NCI-H69 (cell line): ENCODE data around the gene TRDN.
A peak's percentile ranks its signal among the peaks of the same experiment; 100 is the strongest.
"Not testable (repeated sequence)": the region's sequence is repeated elsewhere in the genome, so short reads cannot be mapped to it uniquely, and the experiment has no call there.

Experiments
- DNase-seq: peaks from one replicate; lab custom pipeline; 2025; lab: John Stamatoyannopoulos, UW

Gene TRDN

GRCh38 chr6:123629258-123629941 is 7.3 kb downstream of the TRDN start:
- no peak for DNase-seq

DNA sequence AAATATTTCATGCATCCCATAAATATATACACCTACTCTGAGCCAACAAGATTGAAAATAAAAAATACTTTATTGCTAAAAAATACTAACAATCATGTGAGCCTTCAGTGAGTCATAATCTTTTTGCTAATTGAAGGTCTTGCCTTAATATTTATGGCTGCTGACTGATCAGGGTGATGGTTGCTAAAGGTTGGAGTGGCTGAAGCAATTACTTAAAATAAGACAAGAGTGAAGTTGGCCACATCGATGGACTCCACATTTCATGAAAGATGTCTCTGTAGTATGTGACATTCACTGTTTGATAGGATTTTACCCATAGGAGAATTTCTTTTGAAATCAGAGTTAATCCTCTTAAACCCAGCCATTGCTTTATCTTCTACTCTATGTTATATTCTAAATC is 11.1 kb downstream of the TRDN start:
- no peak for DNase-seq

GRCh38 chr6:123622780-123623179 is 14.0 kb downstream of the TRDN start:
- no peak for DNase-seq

- DNase-seq, result no peak
Measured at GRCh38 chr6:123619156-123619555, 17.6 kb downstream of the TRDN start.

DNA sequence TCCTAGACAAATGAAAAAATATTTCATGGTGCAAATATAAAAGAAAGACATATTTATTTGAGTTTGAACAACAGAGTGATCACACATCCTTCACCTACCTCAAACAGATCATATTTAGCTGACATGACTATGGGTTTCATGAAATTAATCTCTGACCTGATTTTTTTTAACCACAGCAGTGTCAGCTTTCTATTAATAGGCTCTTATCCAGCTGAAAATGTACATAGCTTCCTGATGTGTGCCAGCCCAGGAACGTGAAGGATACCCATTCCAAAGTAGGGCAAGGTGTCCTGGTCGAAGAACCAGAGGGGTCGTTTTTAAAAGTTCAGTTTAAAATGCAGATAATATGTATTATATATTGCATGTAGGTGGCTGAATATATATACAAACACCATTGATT is 19.8 kb downstream of the TRDN start:
- no peak for DNase-seq

DNA sequence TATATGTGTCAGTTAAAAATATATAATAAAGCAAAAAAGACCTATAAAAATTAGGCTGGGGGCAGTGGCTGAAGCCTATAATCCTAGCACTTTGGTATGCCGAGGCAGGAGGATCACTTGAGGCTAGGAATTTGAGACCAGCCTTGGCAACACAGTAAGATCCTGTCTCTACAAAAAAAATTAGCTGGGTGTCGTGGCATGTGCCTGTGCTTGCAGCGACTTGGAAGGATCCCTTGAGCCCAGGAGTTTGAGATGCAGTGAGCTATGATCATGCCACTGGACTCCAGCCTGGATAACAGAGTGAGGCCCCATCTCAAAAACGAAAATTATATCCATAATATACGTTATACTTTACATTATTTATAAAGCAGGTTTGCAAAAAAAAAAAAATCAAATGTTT is 20.7 kb downstream of the TRDN start:
- DNase-seq, result no peak

DNA sequence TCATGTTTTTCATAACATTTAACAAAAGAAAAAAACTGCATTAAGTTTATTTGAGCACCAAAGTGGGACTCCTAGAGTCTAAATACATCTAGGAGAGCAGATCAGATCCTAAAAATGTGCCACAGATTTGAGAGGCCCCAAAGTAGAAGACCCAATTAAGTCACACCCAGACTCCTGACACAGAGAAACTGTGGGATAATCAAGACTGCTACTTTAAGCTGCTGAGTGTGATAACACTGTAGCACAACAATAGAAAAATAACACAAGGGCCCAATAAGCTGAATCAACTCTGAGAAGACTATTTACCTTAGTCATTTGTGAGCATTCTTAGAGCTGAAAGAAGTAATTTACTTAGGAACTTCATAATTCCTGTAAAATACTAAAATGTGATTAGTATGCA is 26.0 kb downstream of the TRDN start:
- no peak for DNase-seq

- DNase-seq, result peak; percentile 78
Measured at GRCh38 chr6:123604067-123604466, 32.7 kb downstream of the TRDN start.

- no peak for DNase-seq
Measured at GRCh38 chr6:123598011-123598410, 38.7 kb downstream of the TRDN start.

DNA sequence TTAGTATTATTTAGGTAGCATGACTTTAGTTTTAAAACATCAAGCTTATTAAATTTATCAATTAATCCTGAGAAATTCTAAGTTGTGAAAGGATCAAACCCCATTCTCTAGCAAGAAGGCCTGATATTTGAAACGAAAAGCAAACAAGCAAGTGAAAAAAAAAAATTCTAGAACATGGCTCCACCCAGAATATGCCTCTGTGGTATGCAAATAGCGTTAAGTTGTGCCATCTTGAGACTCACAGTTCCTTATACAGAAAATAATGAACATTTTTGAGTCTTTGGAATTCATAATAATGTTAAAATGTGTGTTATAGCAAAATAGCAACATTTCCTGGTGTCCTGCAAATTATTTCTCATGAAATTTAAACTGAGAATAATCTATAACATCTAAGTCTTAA is 42.0 kb downstream of the TRDN start:
- DNase-seq, result no peak

GRCh38 chr6:123592426-123592825 is 44.3 kb downstream of the TRDN start:
- DNase-seq, result no peak

DNA sequence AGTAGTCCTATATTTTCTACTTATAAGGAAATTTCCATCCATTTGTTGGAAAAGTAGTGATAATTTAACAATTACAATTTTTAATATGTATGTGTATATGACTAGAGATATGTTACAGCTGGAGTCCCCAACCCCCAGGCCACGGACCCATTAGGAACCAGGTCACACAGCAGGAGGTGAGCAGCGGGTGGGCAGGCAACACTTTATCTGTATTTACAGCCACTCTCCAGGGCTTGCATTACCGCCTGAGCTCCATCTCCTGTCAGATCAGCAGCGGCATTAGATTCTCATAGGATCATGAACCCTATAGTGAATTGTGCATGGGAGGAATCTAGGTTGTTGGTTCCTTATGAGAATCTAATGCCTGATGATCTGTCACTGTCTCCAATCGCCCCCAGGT is 46.8 kb downstream of the TRDN start:
- DNase-seq, result peak; percentile 14

GRCh38 chr6:123589317-123589716 is 47.4 kb downstream of the TRDN start:
- peak; percentile 28 for DNase-seq

DNA sequence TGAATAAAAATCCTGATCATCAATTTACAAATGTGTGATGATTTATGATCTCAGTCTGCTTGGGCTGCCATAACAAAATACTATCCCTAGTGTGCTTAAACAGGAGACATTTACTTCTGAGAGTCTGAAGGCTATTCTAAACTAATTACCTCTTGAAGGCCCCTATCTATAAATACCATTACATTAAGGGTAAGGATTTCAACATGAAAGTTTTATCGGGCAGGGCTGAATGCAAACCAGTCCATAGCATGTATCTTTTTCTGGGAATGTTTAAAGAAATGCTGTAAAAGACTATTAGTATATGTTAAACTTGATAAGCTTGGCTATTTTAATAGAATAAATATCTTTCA is 48.2 kb downstream of the TRDN start:
- no peak for DNase-seq

GRCh38 chr6:123587838-123588545 is 48.8 kb downstream of the TRDN start:
- no peak for DNase-seq

GRCh38 chr6:123587407-123587806 is 49.3 kb downstream of the TRDN start:
- DNase-seq, result not testable (repeated sequence)

- no peak for DNase-seq
Measured at GRCh38 chr6:123580331-123580730, 56.4 kb downstream of the TRDN start.

GRCh38 chr6:123575188-123575587 is 61.6 kb downstream of the TRDN start:
- peak; percentile 89 for DNase-seq

DNA sequence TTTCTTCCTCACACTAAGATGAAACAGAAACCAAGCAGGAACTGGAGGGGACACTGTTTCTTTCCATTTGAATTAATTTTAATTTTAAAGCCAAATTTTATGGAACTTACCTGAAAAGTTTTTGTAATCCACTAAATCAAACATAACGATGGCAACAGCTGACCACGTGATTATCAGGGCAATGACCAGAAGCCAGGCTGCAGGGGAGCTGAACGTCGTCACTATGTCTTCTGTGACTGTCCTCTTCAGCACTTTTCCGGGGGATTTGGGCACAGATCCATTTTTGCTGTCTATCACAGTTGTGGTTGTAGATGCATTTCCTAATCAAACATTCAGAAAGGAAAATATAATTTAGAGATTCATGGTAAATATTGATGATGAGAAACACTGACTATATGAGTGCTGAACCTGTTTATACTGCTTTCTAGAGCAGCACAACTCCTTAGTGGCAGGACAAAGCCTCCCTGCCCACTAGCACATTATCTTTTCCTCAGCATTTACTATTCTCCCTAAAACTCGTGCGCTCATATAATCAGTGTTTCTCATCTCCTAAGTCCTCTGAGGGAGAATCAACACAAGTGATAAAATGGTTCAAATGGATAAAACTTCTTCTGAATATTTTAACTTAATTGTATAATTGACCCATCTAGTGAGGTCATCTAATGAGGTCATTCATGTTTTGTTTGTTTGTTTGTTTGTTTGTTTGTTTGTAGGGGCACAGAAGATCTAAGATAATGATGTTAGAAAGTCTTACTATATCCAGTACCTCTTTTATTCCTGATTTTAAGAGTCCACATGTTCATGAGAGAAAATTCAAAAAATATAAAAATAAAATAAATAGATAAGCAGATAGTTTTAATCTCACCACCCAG is 65.7 kb downstream of the TRDN start:
- peak; percentile 51 for DNase-seq

- no peak for DNase-seq
Measured at GRCh38 chr6:123569575-123569974, 67.2 kb downstream of the TRDN start.

DNA sequence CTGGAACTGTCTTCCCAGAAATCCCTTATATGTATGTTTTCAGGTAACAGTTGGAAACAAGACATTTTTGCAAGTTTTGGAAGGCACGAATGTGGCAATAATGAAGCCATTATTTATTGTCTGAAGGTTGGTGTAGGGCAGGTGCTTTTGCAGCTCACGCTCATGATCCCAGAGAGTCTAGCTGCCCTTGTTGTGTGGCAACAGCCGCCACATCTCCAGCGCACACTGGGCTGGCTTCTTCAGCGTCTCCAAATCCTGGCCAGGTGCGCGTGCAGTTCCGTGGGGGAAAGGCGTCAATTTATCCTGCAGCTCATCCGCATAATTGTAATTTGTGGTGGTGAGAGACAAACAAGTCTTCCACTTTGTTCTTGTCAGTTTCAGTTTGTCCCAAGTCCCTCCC is 71.2 kb downstream of the TRDN start:
- DNase-seq, result peak; percentile 77

DNA sequence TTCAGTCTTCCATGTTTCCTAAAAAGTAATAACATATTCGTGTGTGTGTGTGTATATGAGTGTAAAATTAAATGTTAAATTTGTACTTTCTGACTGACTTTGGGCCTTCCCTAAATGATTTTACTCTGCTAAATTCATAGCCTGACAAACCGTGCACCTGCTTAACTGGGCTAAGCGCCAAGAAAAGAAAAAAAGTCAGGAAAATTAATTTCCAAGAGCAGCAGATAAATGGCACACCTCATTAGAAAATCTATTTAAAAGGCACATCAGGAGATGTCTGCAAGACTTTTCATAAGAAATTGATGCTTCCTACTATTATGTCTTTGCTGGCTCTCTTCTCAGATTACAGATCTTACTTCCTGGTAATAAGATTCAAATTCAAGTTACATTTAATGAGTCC is 72.4 kb downstream of the TRDN start:
- DNase-seq, result peak; percentile 82

DNA sequence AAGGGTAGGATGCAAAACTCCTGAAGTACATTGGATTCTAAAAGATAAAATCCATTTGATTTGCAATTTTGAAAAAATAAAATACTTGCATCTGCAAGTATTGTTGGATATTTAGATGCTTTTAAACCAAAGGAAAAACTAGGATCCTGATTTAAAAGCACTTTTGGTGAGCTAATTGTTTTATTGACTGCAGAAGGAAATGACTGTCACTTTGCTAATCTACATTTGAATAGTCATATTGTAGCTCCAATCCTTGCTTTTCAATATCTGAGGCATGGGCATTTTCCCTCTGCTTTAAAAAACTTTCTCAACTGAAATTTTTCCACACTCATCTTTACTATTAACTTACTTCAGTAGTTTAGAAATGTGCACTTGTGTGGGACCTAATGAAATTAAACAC is 74.1 kb downstream of the TRDN start:
- DNase-seq, result no peak
